NCI-H82 treated with DMSO at 0.1 percent for 48 hours (cell line): ENCODE results near the gene OR6B1.

ENCODE experiments used
- DNase-seq: peaks from one replicate; lab custom pipeline; 2025; ENCODE audit not compliant: unreplicated experiment; lab: John Stamatoyannopoulos, UW

OR6B1 gene

DNA sequence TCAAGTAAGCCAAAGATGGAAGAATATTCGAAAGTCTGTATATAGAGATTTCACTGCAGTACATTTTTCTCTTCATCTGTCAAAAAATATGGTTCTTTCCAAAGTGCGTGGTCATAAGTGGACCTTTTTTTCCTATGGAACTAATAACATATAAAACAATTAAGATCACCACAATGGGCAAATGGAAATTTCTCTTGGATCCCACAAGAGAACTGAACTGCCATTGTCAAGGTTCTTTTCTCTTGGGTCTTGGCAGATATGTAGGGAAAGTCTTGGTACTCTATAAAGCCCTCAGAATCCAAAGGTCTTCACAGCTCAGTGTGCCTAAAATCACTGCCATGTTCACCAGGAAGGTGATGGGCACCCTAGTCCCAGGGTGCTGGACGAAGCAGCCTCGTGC, at the start of gene OR6B1:
OR6B1 (plus strand) TSS at position 301 of the 400 bp plus-strand sequence. CDS start 3,677 bp downstream, outside the sequence.
- DNase-seq: no peak

DNA sequence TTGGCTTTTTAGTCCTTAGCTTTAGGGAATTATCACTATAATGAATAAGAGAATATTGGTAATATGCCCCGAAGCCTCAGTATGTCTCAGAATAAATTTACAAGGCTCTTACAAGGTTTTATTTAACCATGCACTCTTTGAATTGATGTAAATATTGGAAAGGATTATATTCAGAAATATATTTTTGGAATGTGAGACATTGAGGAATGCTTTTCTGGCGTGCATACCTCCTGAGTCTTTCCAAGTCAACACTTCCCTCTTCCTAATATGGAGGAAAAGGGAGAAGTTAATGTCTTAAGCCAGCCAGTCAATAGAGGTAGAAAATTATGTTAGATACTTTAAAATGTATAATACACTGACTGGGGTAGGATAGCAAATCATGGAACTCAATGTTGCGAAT, 46.7 kb upstream of the OR6B1 start:
- DNase-seq: no peak

GRCh38 chr7:143954135-143954534, 46.0 kb upstream of the OR6B1 start:
- DNase-seq: no peak

GRCh38 chr7:143954544-143954943, 45.6 kb upstream of the OR6B1 start, which contains the start of gene OR2F1:
Gene OR2F1 (plus strand): TSS chr7:143954844. CDS start chr7:143959971, 5,127 bp downstream.
- no peak for DNase-seq

DNA sequence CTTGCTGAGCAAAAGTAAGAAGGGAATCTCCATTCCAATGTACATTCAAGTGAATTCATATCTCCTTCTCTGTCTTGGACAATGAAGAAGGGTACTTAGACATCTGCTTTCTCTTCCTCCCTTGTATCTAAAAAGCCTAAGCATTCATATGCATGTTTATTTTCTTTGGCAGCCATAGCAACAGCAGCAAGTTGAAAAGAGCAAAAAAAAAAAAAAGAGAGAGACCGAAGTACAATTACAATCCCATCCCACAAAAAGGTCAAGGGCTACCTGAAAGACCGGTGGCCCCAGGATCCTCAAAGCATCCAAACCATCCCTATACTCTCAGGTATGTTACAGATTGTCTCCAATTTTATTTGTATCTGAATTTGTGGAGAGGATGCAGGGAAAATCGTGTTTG, 41.3 kb upstream of the OR6B1 start:
- no peak for DNase-seq

GRCh38 chr7:143960813-143961610, 39.1 kb upstream of the OR6B1 start:
- no peak for DNase-seq

DNA sequence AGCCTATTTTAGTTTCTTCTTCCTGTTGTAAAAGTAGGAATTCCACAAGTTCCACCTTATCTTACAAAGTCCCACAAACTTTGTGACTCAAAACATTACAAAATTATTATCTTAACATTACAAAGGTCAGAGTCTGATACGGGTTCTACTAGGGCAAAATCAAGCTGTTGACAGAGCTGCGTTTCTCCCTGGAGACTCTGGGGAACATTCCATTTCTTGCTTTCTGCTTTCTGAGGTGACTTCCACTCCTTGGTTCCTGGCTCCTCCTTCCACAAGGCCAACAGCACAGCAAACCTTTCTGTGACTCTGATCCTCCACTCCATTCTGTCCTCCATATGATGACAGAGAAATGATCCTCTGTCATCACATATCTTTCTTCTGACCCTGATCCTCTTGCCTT, 34.8 kb upstream of the OR6B1 start:
- DNase-seq: no peak

GRCh38 chr7:143967398-143967797, 32.7 kb upstream of the OR6B1 start:
- DNase-seq: no peak

DNA sequence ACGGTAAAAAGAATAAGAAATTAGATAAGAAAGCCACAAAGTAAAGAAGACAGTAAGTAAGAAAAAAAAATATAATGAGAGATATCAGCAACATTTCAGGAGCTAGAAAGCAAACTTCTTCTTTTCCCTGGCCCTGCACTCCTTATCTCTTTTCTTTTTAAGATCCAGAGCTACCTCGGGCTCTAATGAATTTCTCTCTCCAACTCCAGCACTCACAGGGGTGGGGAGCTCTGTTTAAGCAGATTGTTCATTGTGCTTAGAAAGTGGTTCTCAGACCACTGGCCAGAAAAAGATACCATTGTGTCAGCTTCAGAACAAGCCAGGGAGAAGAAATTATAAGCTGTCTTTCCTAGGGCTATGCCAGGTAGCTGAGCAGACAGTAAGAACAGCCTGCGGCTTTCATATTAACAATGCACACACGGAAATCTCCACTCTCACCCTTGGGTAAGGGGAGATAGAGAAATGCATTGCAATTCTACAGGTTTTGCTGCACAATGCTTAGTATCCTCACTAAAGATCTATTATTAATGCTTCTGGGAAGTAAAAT, 26.2 kb upstream of the OR6B1 start:
- no peak for DNase-seq

- DNase-seq: no peak
These were observed 25.7 kb upstream of the OR6B1 start for GRCh38 chr7:143974459-143974858.

DNA sequence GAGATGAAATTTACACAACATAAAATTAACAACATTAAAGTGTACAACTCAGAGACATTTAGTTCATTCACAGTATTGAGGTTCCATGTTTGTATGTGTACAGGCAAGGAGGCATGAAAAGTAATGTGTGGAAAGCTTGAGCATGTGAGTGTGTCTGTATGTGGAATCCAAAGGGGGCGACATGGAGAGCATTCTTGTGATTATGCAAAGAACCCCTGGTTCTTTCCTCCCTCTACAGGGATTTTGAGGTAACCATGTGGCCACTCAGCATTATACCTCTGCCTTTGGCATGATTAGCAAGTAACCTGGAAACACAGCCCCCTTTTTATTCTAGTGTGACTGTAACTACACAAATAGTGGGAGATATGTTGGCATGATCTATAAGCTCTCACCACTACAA, 24.5 kb upstream of the OR6B1 start:
- no peak for DNase-seq

DNA sequence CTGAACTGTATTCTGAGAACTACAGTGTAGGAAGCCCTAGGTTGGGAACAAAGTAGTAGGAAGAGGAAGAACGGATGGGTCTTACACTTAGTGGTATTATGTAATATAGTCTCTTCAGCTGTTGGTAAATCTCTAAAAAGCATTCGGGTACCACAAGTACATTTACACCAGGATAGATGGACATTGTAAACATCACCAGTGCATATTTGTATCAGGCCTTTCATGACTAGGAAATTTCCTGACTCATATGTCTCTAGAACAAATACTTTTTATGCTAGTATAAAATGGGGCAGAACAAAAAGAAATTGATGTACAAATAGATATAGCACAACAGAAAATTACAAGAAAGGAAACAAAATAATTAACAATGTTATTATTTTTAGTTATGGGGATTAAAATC, 21.5 kb upstream of the OR6B1 start:
- no peak for DNase-seq

GRCh38 chr7:143979359-143979758, 20.8 kb upstream of the OR6B1 start:
- DNase-seq: no peak

GRCh38 chr7:143979998-143980397, 20.1 kb upstream of the OR6B1 start:
- DNase-seq: no peak

- no peak for DNase-seq
These were observed 19.2 kb upstream of the OR6B1 start for GRCh38 chr7:143980746-143981510.

- no peak for DNase-seq
These were observed 16.2 kb upstream of the OR6B1 start for GRCh38 chr7:143983960-143984359.

- no peak for DNase-seq
These were observed 12.6 kb upstream of the OR6B1 start for GRCh38 chr7:143987513-143987912.

DNA sequence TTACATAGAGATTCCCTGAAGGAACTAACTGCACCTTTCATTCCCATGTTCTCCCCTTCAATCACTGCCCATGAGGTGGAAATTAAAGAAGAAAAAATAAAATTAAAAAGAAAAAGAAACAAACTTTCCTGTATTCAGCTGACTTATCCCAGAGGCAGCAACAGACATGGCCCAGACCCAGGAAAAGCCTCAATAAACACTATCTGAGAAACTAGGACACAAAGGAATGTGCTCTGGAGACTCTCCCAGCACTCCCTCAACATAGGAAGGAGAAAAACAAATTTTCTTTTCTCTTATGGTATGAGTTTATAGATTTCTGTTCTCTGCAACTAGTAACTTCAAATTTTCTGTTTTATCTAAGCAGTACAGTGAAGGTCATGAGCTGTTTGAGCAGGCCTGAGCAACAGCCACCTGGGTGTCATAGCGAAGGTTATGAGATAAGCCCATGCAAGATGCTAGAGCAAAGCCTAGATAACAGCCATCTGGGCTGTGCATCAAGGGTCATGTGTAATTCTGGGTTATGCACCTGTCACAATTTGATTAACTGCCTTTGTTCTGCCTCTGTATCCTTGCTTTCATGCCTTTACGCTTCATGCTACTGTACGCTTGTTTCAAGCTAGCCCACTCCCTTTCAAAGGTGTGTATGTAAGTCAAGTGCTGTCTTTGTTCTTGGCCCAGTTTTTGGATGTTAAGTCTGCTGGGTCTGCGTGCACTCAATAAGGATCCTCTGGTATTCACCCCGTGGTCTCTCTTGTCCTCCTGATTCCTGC, 11.0 kb upstream of the OR6B1 start:
- no peak for DNase-seq

GRCh38 chr7:143992670-143993069, 7.5 kb upstream of the OR6B1 start:
- DNase-seq: no peak

DNA sequence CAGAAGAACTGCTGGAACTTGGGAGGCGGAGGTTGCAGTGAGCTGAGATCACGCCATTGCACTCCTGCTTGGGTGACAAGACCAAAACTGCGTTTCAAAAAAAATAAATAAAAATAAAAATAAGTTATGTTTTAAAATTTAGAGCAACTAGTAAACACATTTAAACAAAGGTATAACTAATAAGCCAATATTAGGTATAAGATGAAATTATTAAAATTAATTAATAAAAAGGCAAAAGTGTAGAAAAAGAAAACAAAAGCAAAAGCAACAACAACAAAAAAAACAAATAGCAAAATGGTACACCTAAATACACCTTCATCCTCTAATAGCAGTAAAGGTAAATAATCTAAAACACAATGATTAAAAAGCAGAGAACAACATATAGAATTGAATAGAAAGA, 6.2 kb upstream of the OR6B1 start:
- no peak for DNase-seq

GRCh38 chr7:144001543-144001942, 1.4 kb downstream of the OR6B1 start:
- no peak for DNase-seq
